HL-60 (cell line): Measurements from ENCODE around the gene CASP5.

Source experiments
- GABPA ChIP-seq: IDR thresholded peaks from 2 replicates; pipeline ENCODE4 v1.6.1; 2012; ENCODE audit warnings: low read depth
- POLR2AphosphoS5 ChIP-seq: IDR thresholded peaks from 2 replicates; pipeline ENCODE4 v1.6.1; 2012; ENCODE audit warnings: low read depth
- TF ChIP-seq, protein P1 (sequence below): IDR thresholded peaks from one replicate; pipeline ENCODE4 v1.5.1; 2011; ENCODE audit warnings: low read length, control low read depth, inconsistent platforms; ENCODE audit not compliant: insufficient read depth
- TF ChIP-seq, protein P2 (sequence below): IDR thresholded peaks from 2 replicates; pipeline ENCODE4 v1.6.1; 2012; ENCODE audit warnings: low read depth; ENCODE audit not compliant: insufficient replicate concordance

DNA sequence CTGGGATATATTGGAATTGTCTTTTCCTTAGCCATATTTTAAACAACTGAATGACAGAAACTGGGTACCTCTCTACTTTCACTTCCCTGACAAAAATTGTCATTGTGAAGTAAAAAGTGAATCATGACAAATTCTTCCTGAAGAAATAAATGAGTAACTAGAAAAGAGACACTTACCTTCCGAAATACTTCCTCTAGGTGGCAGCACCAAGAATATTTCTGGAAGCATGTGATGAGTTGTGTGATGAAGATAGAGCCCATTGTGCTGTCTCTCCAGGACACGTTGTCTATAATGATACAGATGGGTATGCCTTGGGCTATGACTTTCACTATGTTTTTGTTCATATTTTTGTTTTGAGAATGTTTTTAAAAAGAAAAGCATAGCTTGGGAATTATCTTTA is 76.1 kb downstream of the CASP5 start:
- TF ChIP-seq, protein P1, sequence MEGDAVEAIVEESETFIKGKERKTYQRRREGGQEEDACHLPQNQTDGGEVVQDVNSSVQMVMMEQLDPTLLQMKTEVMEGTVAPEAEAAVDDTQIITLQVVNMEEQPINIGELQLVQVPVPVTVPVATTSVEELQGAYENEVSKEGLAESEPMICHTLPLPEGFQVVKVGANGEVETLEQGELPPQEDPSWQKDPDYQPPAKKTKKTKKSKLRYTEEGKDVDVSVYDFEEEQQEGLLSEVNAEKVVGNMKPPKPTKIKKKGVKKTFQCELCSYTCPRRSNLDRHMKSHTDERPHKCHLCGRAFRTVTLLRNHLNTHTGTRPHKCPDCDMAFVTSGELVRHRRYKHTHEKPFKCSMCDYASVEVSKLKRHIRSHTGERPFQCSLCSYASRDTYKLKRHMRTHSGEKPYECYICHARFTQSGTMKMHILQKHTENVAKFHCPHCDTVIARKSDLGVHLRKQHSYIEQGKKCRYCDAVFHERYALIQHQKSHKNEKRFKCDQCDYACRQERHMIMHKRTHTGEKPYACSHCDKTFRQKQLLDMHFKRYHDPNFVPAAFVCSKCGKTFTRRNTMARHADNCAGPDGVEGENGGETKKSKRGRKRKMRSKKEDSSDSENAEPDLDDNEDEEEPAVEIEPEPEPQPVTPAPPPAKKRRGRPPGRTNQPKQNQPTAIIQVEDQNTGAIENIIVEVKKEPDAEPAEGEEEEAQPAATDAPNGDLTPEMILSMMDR = peak; percentile 10
- TF ChIP-seq POLR2AphosphoS5 (no peak), GABPA (no peak)
- TF ChIP-seq, protein P2, sequence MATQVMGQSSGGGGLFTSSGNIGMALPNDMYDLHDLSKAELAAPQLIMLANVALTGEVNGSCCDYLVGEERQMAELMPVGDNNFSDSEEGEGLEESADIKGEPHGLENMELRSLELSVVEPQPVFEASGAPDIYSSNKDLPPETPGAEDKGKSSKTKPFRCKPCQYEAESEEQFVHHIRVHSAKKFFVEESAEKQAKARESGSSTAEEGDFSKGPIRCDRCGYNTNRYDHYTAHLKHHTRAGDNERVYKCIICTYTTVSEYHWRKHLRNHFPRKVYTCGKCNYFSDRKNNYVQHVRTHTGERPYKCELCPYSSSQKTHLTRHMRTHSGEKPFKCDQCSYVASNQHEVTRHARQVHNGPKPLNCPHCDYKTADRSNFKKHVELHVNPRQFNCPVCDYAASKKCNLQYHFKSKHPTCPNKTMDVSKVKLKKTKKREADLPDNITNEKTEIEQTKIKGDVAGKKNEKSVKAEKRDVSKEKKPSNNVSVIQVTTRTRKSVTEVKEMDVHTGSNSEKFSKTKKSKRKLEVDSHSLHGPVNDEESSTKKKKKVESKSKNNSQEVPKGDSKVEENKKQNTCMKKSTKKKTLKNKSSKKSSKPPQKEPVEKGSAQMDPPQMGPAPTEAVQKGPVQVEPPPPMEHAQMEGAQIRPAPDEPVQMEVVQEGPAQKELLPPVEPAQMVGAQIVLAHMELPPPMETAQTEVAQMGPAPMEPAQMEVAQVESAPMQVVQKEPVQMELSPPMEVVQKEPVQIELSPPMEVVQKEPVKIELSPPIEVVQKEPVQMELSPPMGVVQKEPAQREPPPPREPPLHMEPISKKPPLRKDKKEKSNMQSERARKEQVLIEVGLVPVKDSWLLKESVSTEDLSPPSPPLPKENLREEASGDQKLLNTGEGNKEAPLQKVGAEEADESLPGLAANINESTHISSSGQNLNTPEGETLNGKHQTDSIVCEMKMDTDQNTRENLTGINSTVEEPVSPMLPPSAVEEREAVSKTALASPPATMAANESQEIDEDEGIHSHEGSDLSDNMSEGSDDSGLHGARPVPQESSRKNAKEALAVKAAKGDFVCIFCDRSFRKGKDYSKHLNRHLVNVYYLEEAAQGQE = no peak
